ENCODE measurements around the gene MMEL1.
"Not testable (repeated sequence)": the region's sequence is repeated elsewhere in the genome, so short reads cannot be mapped to it uniquely, and the experiment has no call there.

DNA sequence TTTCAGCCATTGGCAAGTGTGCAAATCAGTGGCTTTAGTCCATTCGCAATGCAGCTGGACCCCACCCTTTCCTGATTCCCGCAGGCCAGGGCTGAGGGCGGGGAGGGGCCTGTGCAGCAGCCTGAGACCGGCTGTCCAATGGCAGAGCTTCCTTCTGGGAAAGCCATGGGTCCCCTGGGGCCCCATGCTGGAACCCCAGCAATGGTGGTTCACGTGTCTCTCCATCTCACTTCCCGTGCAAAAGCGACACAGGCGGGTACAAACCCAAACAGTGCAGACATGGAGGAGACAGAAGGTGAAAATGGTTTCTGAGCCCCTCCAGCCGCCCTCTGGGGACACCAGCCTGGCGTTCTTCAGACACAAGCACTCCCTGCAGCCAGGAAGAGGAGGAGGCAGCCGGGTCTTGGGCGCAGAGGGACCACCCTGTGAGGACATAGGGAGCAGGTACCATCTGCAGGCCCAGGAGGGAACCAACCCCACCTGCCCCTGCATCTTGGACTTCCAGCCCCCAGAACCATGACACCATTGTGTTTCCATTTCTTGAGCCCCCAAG is 82.4 kb downstream of the MMEL1 start:
- TF ChIP-seq EZH2 (IDR thresholded peaks at IDR 0.05; ENCODE audit: borderline replicate concordance, low read depth, low read length, severe bottlenecking); CTCF (IDR thresholded peaks at IDR 0.05; ENCODE audit: extremely low read depth in 1 of 2, insufficient read depth in 1 of 2, low read depth in 1 of 2, low read length in 2 of 2): not testable (repeated sequence)

Measured in endothelial cell of umbilical vein (primary cell).